T-helper 1 cell treated with Interleukin-12 subunit alpha and Interleukin-12 subunit beta and Interleukin-4 antibody, amounts not matched to agents 30 ng/mL and 1 ng/mL, for 36 hours (primary cell): ENCODE results near the gene PSG5. TPM values are rescaled to one million over a fixed set of nuclear protein-coding genes. Genes with fewer than 3 reads are reported as not detected.

ENCODE experiments used
- total RNA-seq: library from RNA; stranded (reverse); gene quantifications from 2 replicates; pipeline ENCODE4 v1.2.3, GENCODE V29; 2022

PSG5 gene
- total RNA-seq, 1 donor from 2014 or later: not detected

Other genes starting within 250 kb of the PSG5 start
- not detected in 2 replicates for gene PSG7, start 249.3 kb downstream of the PSG5 start, total RNA-seq
- not detected in 2 replicates for gene PSG11, start 160.1 kb downstream of the PSG5 start, total RNA-seq
- gene PSG2, start 103.8 kb downstream of the PSG5 start, total RNA-seq: not detected in 2 replicates
- gene PSG4, start 19.1 kb upstream of the PSG5 start, total RNA-seq: not detected in 2 replicates
- not detected in 2 replicates for gene PSG9, start 83.0 kb upstream of the PSG5 start, total RNA-seq
- not detected in 2 replicates for gene CD177, start 167.2 kb upstream of the PSG5 start, total RNA-seq
- gene TEX101, start 228.4 kb upstream of the PSG5 start, total RNA-seq: not detected in 2 replicates